DND-41 (cell line): ENCODE data around the gene NEUROD4.

ENCODE experiments used
- ATAC-seq: fragments of 200-7000 bp; cut with Tn5 transposase; 3 replicates; pipeline ENCODE4 v1.9.1; 2021; ENCODE audit warnings: low read depth; ENCODE audit not compliant: insufficient read depth
- DNase-seq: peaks from one replicate; pipeline ENCODE4 v3.0.0-alpha.2; 2020
- H2AFZ ChIP-seq: 2 replicates; pipeline ENCODE4 v1.6.0; 2012; ENCODE audit warnings: low read depth, low read length
- H3K27ac ChIP-seq: 2 replicates; pipeline ENCODE4 v1.5.1; 2012; ENCODE audit warnings: low read length, inconsistent platforms
- H3K27me3 ChIP-seq: fragments of 200-600 bp; sonication (generic); 2 replicates; pipeline ENCODE4 v1.6.0; 2012; ENCODE audit warnings: low read length, mild to moderate bottlenecking, inconsistent platforms; ENCODE audit not compliant: insufficient read depth, poor library complexity
- H3K36me3 ChIP-seq: 2 replicates; pipeline ENCODE4 v1.5.1; 2012; ENCODE audit warnings: low read length, inconsistent platforms; ENCODE audit not compliant: insufficient read depth
- H3K4me1 ChIP-seq: 2 replicates; pipeline ENCODE4 v1.5.1; 2012; ENCODE audit warnings: mild to moderate bottlenecking, low read length; ENCODE audit not compliant: insufficient read depth
- H3K4me2 ChIP-seq: 2 replicates; pipeline ENCODE4 v1.6.0; 2012; ENCODE audit warnings: mild to moderate bottlenecking, moderate library complexity, low read length, inconsistent platforms; ENCODE audit not compliant: insufficient read depth
- H3K4me3 ChIP-seq, 2 experiments: fragments of 200-600 bp in 1 of 2; shearing (Covaris generic) in 1 of 2; 2 replicates each; pipeline ENCODE4 v1.5.1; 2012 to 2016; ENCODE audit warnings: inconsistent platforms in 2 of 2, low read length in 2 of 2, mild to moderate bottlenecking in 2 of 2, low read depth in 1 of 2, moderate library complexity in 1 of 2
- H3K79me2 ChIP-seq: 2 replicates; pipeline ENCODE4 v1.6.0; 2012; ENCODE audit warnings: low read length, inconsistent platforms; ENCODE audit not compliant: insufficient read depth
- H3K9ac ChIP-seq: 2 replicates; pipeline ENCODE4 v1.6.0; 2012; ENCODE audit warnings: low read depth, mild to moderate bottlenecking, inconsistent platforms, low read length, moderate library complexity
- H3K9me3 ChIP-seq: 2 replicates; pipeline ENCODE4 v1.5.1; 2012; ENCODE audit warnings: low read length, moderate library complexity, mild to moderate bottlenecking, inconsistent platforms; ENCODE audit not compliant: insufficient read depth, severe bottlenecking
- H4K20me1 ChIP-seq: 2 replicates; pipeline ENCODE4 v1.6.0; 2012; ENCODE audit warnings: low read length; ENCODE audit not compliant: insufficient read depth
- EZH2 ChIP-seq: IDR thresholded peaks from 3 replicates; pipeline ENCODE4 v1.6.1; 2012; ENCODE audit warnings: borderline replicate concordance, low read depth, mild to moderate bottlenecking, moderate library complexity, low read length, inconsistent platforms; ENCODE audit not compliant: severe bottlenecking
- TF ChIP-seq, protein P1 (sequence below): IDR thresholded peaks from 2 replicates; pipeline ENCODE4 v1.5.1; 2012; ENCODE audit warnings: borderline replicate concordance, low read length, moderate library complexity, mild to moderate bottlenecking; ENCODE audit not compliant: poor library complexity, severe bottlenecking; ENCODE audit errors: extremely low read depth

The NEUROD4 gene

DNA sequence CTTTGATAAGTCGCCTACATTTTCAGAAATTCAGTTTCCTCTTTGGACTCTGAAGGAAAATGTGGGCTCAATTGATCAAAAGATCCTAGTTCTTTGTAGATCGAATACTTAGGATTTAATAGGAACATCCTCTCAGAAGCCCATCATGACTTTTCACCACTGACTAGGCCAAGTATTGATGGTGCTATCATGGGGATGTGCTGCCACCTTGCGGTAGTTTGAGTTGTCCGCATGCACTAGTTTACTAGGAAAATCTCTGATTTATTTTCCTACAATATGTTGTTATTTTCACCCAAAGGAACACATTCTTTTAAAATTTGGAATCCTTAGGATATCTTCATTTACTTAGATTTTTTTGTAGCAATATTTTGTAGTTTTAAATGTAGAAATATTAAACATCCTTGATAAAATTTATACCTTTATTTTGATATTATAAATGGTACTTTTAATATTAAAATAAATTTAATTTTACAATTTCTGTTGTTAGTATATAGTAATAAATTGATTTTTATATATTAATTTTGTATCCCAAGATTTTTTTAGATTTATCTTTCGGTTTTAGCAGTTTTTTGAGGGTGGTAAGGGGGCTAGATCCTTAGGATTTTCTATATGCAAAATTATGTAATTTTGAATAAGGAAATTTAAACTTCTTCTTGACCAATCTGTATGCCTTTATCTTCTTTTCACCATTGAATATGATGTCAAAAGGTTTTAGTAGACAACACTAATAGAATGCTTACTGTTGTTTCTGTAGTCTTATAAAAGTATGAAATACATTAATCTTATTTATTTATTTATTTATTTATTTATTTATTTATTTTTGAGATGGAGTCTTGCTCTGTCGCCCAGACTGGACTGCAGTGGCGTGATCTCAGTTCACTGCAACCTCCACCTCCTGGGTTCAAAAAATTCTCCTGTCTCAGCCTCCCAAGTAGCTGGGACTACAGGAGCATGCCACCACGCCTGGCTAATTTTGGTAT lies 53.6 kb downstream of the NEUROD4 start:
- ATAC-seq (peak; percentile 80), DNase-seq (peak; percentile 76)
- Histone ChIP-seq H3K4me2 (no peak overlapping the region), H3K27ac (no peak overlapping the region), H3K9me3 (no peaks in the 10 kb centered on the region), H3K27me3 (peaks cover 7% of the 10 kb centered on the region), H3K9ac (no peak overlapping the region), H3K4me3 (no peak overlapping the region), H4K20me1 (no peaks in the 10 kb centered on the region), H3K36me3 (no peaks in the 10 kb centered on the region), H3K4me1 (no peaks in the 10 kb centered on the region), H2AFZ (no peak overlapping the region), H3K79me2 (no peaks in the 10 kb centered on the region)
- no peak for TF ChIP-seq EZH2
- TF ChIP-seq, protein P1, sequence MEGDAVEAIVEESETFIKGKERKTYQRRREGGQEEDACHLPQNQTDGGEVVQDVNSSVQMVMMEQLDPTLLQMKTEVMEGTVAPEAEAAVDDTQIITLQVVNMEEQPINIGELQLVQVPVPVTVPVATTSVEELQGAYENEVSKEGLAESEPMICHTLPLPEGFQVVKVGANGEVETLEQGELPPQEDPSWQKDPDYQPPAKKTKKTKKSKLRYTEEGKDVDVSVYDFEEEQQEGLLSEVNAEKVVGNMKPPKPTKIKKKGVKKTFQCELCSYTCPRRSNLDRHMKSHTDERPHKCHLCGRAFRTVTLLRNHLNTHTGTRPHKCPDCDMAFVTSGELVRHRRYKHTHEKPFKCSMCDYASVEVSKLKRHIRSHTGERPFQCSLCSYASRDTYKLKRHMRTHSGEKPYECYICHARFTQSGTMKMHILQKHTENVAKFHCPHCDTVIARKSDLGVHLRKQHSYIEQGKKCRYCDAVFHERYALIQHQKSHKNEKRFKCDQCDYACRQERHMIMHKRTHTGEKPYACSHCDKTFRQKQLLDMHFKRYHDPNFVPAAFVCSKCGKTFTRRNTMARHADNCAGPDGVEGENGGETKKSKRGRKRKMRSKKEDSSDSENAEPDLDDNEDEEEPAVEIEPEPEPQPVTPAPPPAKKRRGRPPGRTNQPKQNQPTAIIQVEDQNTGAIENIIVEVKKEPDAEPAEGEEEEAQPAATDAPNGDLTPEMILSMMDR: peak; percentile 95

DNA sequence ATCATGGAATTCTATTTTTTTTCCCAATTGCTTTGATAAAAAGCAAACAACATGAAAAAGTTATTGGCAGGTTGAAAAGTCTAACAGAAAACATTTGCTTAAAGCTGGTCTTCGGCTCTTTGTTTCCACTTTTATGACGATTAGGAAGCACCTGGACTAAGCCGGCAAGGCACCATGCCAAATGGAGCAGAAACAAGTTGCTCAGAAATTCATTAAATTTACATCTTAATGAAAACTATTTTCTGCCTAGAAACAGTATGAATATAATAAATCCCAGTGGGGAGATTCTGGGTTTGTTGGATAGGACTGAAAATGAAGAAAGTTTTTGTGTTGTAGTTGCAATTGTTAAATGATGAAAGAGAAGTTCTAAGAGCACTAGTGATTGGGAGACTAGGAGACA lies 55.0 kb downstream of the NEUROD4 start:
- H3K27ac ChIP-seq: no peak overlapping the region
- TF ChIP-seq EZH2: no peak
- TF ChIP-seq, protein P1: no peak
- no peaks in the 10 kb centered on the region for H4K20me1 ChIP-seq
- no peaks in the 10 kb centered on the region for H3K9me3 ChIP-seq
- ATAC-seq (no peak), DNase-seq (no peak)
- H3K9ac ChIP-seq: no peak overlapping the region
- H3K4me3 ChIP-seq: no peak overlapping the region
- H3K79me2 ChIP-seq: no peaks in the 10 kb centered on the region
- H3K36me3 ChIP-seq: no peaks in the 10 kb centered on the region
- no peak overlapping the region for H2AFZ ChIP-seq
- no peaks in the 10 kb centered on the region for H3K4me1 ChIP-seq
- peaks cover 7% of the 10 kb centered on the region for H3K27me3 ChIP-seq
- no peak overlapping the region for H3K4me2 ChIP-seq
